Uterus (tissue), 4 donors: ENCODE data around the gene CBX6. TPM values are rescaled to one million over a fixed set of nuclear protein-coding genes. Genes with fewer than 3 reads are reported as not detected.

ENCODE experiments used
- DNase-seq, 2 donors: peaks; one replicate each; pipeline ENCODE4 v3.0.0-alpha.2; 2019 to 2020
- H3K27ac ChIP-seq, 2 donors: fragments of 200-600 bp; sonication (generic); 1 replicate in 1 of 2; 2 replicates in 1 of 2; pipeline ENCODE4 v1.5.1; 2016 to 2018
- H3K27me3 ChIP-seq, 2 donors: fragments of 200-600 bp; sonication (generic); one replicate each; pipeline ENCODE4 v1.5.1; 2018 to 2019; ENCODE audit warnings: control low read depth in 1 of 2
- H3K36me3 ChIP-seq, 2 donors: fragments of 200-600 bp; sonication (generic); one replicate each; pipeline ENCODE4 v1.5.1; 2019; ENCODE audit warnings: control low read depth in 1 of 2
- H3K4me1 ChIP-seq, 2 donors: fragments of 200-600 bp; sonication (generic); one replicate each; pipeline ENCODE4 v1.5.1; 2018 to 2019; ENCODE audit warnings: control low read depth in 1 of 2
- H3K4me3 ChIP-seq, 2 donors: fragments of 200-600 bp; sonication (generic); 1 replicate in 1 of 2; 2 replicates in 1 of 2; pipeline ENCODE4 v1.5.1; 2018 to 2019; ENCODE audit warnings: mild to moderate bottlenecking in 1 of 2
- H3K9me3 ChIP-seq, 2 donors: fragments of 200-600 bp; sonication (generic); one replicate each; pipeline ENCODE4 v1.5.1; 2019; ENCODE audit warnings: control low read depth in 1 of 2
- POLR2A ChIP-seq, 2 donors: fragments of 450-650 bp; IDR thresholded peaks; one replicate each; pipeline ENCODE4 v1.6.1; 2016; ENCODE audit warnings: antibody characterized with exemption in 2 of 2, mild to moderate bottlenecking in 1 of 2, moderate library complexity in 1 of 2
- intact Hi-C: fragments of 100-400 bp; cut with DNase I; formaldehyde crosslinking; loops from one replicate; pipeline ENCODE4 v1.15.1; 2023; ENCODE audit warnings: low total_unique reads
- total RNA-seq, 4 donors: library from RNA; depleted of rRNA in 3 of 4; stranded (reverse); fragments of >200 nt in 3 of 4; gene quantifications; one replicate each; pipeline versions ENCODE4 v1.1.0 to v1.2.4, GENCODE V29; 2014 to 2023
- TF ChIP-seq, protein P1 (sequence below), 4 experiments: fragments of 200-600 bp in 2 of 4; fragments of 450-650 bp in 2 of 4; sonication (generic) in 2 of 4; IDR thresholded peaks; one replicate each; pipeline ENCODE4 v1.5.1; 2016 to 2019; ENCODE audit warnings: antibody characterized with exemption in 4 of 4, mild to moderate bottlenecking in 2 of 4, moderate library complexity in 1 of 4
- donor health status: DM: yes; HTN: yes; CAD: no.

CBX6 gene
- total RNA-seq, 4 donors from 2014 or later, result 11.0 to 145 (median 56.4) TPM

DNA sequence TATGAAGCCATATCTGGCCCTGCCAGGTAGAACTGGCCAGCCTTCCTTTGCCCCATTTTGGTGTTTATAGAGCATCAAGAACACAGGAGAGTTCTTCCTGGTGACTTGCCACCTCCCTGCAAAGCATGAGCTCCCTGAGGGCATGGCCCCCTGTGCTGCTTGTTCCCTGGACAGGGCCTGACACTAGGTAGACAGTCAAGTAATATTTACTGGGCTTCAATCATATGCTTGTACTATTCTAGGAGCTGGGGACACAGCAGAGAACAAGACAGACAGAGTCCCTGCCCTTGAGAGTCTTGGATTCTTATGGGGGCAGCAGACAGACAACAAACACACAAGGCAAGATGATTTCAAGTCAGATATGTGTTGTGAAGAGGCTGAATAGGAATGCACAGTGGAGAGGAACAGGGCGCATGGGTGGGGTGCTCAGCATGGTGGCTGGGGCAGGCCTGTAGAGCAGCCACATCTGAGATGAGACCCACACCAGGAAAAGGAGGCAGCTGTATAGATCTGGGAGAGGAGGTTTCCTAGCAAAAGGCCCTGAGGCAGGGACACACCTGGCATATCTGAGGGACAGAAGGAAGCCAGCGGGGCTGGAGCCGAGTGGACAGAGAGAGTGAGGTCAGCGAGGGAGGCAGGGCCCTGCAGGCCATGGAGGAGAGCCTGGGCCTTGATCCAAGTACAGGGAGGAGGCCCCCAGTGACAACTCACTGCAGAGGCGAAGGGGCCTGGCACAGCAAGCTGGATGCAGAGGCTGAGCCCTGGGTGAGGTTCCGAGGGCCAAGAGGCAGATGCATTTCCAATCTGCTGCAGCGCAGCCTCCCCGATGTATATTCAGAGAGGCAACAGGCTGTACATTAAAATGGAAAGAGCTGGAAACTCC, 10.2 kb upstream of the CBX6 start:
- TF ChIP-seq POLR2A (IDR thresholded peaks at IDR 0.05), result no peak
- TF ChIP-seq, protein P1, sequence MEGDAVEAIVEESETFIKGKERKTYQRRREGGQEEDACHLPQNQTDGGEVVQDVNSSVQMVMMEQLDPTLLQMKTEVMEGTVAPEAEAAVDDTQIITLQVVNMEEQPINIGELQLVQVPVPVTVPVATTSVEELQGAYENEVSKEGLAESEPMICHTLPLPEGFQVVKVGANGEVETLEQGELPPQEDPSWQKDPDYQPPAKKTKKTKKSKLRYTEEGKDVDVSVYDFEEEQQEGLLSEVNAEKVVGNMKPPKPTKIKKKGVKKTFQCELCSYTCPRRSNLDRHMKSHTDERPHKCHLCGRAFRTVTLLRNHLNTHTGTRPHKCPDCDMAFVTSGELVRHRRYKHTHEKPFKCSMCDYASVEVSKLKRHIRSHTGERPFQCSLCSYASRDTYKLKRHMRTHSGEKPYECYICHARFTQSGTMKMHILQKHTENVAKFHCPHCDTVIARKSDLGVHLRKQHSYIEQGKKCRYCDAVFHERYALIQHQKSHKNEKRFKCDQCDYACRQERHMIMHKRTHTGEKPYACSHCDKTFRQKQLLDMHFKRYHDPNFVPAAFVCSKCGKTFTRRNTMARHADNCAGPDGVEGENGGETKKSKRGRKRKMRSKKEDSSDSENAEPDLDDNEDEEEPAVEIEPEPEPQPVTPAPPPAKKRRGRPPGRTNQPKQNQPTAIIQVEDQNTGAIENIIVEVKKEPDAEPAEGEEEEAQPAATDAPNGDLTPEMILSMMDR (IDR thresholded peaks at IDR 0.05), result no peak
- Histone ChIP-seq H3K27ac (peak overlapping the region; percentile 77 to 80), H3K4me3 (no peak overlapping the region), H3K27me3 (no peaks in the 10 kb centered on the region), H3K4me1 (peaks cover 0 to 10% of the 10 kb centered on the region in 2 donors), H3K9me3 (no peaks in the 10 kb centered on the region), H3K36me3 (no peaks in the 10 kb centered on the region)
- DNase-seq, result peak; percentile 53 to 68
- intact Hi-C loops, result no loop called here

DNA sequence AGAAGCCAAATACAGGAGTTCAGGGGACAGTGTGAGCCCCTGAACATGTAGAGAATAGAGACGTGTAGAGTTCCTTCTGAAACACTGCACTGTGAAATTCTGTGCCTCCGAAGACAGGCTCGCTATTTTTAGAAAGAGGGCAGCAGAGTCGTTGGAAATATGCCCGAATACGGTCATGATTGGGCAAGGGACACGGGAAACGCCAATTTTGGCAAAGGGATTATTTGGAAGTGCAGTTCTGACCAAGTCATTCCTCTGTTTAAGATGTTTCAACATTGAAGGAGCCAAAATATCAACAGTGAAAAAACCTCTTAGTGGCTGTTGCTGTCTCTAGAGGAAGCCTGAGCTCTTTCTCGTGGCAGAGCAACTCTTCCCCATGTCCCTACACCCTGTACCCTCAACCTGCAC, 9.5 kb upstream of the CBX6 start:
- intact Hi-C loops, result no loop called here
- H3K4me3 ChIP-seq, result no peak overlapping the region
- H3K36me3 ChIP-seq, result no peaks in the 10 kb centered on the region
- H3K27ac ChIP-seq, result peak overlapping the region; percentile 77 to 80
- H3K4me1 ChIP-seq, result peaks cover 0 to 10% of the 10 kb centered on the region in 2 donors
- no peaks in the 10 kb centered on the region for H3K27me3 ChIP-seq
- no peaks in the 10 kb centered on the region for H3K9me3 ChIP-seq
- TF ChIP-seq, protein P1 (IDR thresholded peaks at IDR 0.05), result peak in 1 of 4 experiments; percentile 31
- TF ChIP-seq POLR2A (IDR thresholded peaks at IDR 0.05), result peak; percentile 41 to 58
- peak; percentile 81 to 83 for DNase-seq

DNA sequence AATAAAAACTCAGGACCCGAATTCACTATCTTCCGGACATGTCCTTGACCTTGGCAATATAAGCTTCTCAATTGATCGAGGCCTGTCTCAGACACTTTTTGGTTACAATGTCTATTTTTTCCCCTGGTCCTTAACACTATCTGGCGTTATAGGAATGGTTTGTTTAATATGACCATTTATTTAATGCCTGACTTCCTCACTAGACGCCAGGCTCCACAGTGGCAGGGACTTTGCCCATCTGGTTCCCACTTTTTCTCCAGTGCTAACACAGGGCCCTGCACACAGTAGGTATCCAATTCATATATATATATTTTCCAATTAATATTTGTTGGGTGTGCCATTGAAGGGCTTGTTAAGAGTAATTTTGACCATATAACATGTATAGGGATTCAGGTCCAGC, 7.9 kb upstream of the CBX6 start:
- Histone ChIP-seq H3K27me3 (no peaks in the 10 kb centered on the region), H3K4me1 (peaks cover 0 to 10% of the 10 kb centered on the region in 2 donors), H3K27ac (no peak overlapping the region), H3K9me3 (no peaks in the 10 kb centered on the region), H3K36me3 (no peaks in the 10 kb centered on the region), H3K4me3 (no peak overlapping the region)
- intact Hi-C loops, result loop anchor here (10.0 kb wide), 1 partner anchor 45 kb away; no protein-coding TSS in a partner anchor
- TF ChIP-seq, protein P1 (IDR thresholded peaks at IDR 0.05), result no peak
- TF ChIP-seq POLR2A (IDR thresholded peaks at IDR 0.05), result no peak
- DNase-seq, result no peak

DNA sequence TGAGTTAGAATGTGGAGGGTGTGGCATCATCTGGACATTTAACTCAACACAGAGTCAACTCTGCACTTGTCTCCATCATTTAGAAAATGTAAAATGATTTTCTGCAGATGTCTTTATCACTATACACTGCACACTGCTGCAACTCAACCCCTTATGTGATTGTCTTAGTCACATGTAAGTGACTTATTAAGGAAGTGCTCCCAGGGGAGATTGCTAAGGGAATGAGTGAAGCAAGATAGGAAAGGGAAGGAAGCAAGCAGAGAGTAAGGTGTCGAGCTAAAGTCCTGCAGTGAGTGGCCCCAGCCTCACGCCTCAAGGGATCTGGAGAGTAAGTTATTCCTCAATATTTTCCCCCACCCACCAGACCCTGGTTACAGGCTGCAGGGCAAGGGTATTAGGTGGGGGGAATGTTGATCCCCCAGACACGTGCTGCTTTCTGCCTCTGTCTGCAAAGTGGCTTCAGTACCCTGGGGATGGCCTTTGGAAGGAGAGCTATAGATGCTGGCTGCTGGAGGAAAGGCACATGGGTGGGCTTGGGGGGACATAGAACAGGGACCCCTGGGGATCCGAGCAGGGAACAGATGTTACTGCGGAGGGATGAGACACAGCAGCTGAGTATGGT, 7.2 kb upstream of the CBX6 start:
- Histone ChIP-seq H3K9me3 (no peaks in the 10 kb centered on the region), H3K27me3 (no peaks in the 10 kb centered on the region), H3K36me3 (no peaks in the 10 kb centered on the region), H3K27ac (no peak overlapping the region), H3K4me1 (peaks cover 0 to 10% of the 10 kb centered on the region in 2 donors), H3K4me3 (no peak overlapping the region)
- no peak for DNase-seq
- TF ChIP-seq, protein P1 (IDR thresholded peaks at IDR 0.05), result no peak
- no peak for TF ChIP-seq POLR2A (IDR thresholded peaks at IDR 0.05)
- intact Hi-C loops, result loop anchor here (10.0 kb wide), 1 partner anchor 46 kb away; no protein-coding TSS in a partner anchor

DNA sequence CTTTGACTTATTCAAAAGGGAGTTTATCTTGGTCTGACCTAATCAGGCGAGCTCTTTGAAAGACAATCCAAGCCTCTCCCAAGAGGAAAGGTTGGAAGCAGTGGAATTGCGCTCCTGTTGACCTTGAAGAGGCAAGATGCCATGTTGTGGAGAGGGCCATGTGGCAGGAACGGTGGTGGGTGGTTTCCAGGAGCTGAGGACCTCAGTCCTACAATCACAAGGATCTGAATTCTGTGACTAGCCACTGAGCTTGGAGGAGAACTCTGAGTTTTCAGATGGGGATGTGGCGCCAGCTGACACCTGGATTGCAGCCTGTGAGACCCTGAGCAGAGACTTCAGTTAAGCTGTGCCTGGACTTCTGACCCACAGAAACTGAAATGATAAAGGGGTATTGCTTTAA, 6.0 kb upstream of the CBX6 start:
- intact Hi-C loops, result loop anchor here (10.0 kb wide), 1 partner anchor 47 kb away; no protein-coding TSS in a partner anchor
- no peaks in the 10 kb centered on the region for H3K27me3 ChIP-seq
- no peaks in the 10 kb centered on the region for H3K9me3 ChIP-seq
- peaks cover 6 to 10% of the 10 kb centered on the region in 2 donors for H3K4me1 ChIP-seq
- H3K4me3 ChIP-seq, result no peak overlapping the region
- TF ChIP-seq, protein P1 (IDR thresholded peaks at IDR 0.05), result no peak
- TF ChIP-seq POLR2A (IDR thresholded peaks at IDR 0.05), result no peak
- no peak for DNase-seq
- no peaks in the 10 kb centered on the region for H3K36me3 ChIP-seq
- no peak overlapping the region for H3K27ac ChIP-seq
